Esophagus muscularis mucosa (tissue), 4 donors: ENCODE data around the gene TLDC2.

ENCODE experiments used
- EP300 ChIP-seq: sonication (generic); formaldehyde crosslinking; IDR thresholded peaks from one replicate; pipeline ENCODE4 v1.6.1; 2017; ENCODE audit warnings: antibody characterized with exemption
- POLR2A ChIP-seq: fragments of 450-650 bp; IDR thresholded peaks from one replicate; pipeline ENCODE4 v1.6.1; 2017; ENCODE audit warnings: antibody characterized with exemption, moderate library complexity, mild to moderate bottlenecking, low read depth
- POLR2AphosphoS5 ChIP-seq, 2 donors: sonication (generic); formaldehyde crosslinking; IDR thresholded peaks; one replicate each; pipeline ENCODE4 v1.6.1; 2017; ENCODE audit warnings: antibody characterized with exemption in 2 of 2
- TF ChIP-seq, protein P1 (sequence below), 3 experiments: fragments of 200-600 bp in 2 of 3; fragments of 450-650 bp in 1 of 3; sonication (generic) in 2 of 3; IDR thresholded peaks; one replicate each; pipeline ENCODE4 v1.5.1; 2017 to 2019; ENCODE audit warnings: antibody characterized with exemption in 3 of 3, mild to moderate bottlenecking in 2 of 3, moderate library complexity in 1 of 3

DNA sequence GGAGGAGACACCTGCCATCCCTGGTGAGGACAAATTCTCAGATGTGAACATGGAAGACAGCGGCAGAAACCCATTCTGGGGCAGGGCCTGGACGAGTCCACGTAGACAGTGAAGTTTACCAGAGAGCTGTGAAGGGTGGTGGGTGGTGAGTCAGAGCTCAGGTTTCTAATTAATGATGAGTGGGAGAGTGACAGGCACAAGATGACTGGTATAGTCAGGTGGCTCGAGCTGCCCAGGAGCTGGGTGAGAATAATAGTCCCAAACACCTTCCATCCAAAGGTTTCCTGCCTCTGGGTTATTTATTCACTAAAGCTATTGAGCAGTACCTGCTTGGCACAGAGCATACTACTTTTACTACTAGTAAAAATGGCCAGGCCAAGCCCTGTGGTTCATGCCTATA is 6.0 kb downstream of the TLDC2 start:
- TF ChIP-seq, protein P1, sequence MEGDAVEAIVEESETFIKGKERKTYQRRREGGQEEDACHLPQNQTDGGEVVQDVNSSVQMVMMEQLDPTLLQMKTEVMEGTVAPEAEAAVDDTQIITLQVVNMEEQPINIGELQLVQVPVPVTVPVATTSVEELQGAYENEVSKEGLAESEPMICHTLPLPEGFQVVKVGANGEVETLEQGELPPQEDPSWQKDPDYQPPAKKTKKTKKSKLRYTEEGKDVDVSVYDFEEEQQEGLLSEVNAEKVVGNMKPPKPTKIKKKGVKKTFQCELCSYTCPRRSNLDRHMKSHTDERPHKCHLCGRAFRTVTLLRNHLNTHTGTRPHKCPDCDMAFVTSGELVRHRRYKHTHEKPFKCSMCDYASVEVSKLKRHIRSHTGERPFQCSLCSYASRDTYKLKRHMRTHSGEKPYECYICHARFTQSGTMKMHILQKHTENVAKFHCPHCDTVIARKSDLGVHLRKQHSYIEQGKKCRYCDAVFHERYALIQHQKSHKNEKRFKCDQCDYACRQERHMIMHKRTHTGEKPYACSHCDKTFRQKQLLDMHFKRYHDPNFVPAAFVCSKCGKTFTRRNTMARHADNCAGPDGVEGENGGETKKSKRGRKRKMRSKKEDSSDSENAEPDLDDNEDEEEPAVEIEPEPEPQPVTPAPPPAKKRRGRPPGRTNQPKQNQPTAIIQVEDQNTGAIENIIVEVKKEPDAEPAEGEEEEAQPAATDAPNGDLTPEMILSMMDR (IDR thresholded peaks at IDR 0.05): no peak
- no peak for TF ChIP-seq POLR2AphosphoS5 (IDR thresholded peaks at IDR 0.05)
- no peak for TF ChIP-seq POLR2A
- no peak for TF ChIP-seq EP300
